Testis (tissue), 2 donors: ENCODE results near the gene PTPRK.

Experiments used
- CTCF ChIP-seq, 3 experiments: fragments of 450-650 bp in 2 of 3; fragments of 200-600 bp in 1 of 3; sonication (generic) in 1 of 3; IDR thresholded peaks; one replicate each; pipeline ENCODE4 v1.5.1; 2016 to 2019; ENCODE audit warnings: antibody characterized with exemption in 3 of 3, mild to moderate bottlenecking in 2 of 3, moderate library complexity in 1 of 3
- POLR2A ChIP-seq: fragments of 450-650 bp; IDR thresholded peaks from one replicate; pipeline ENCODE4 v1.6.1; 2017; ENCODE audit warnings: antibody characterized with exemption, mild to moderate bottlenecking, moderate library complexity

DNA sequence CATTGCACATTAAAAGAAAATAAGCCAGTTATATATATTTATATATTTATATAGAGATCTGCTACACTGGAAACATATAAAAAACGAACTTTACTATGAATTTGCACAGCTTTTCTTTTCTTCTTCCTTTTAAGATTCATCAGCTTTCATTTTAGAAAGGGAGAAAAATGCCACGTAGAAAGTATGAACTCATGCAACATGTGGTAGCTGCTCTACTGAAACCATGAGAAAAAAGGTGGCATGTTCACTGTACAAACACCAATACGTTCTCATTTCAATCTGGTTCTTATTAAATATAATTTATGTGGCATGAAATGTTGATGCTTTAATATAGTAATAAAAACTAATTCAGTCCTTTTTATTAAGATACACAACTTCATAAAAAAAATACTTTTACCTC is 550.7 kb downstream of the PTPRK start:
- no peak for TF ChIP-seq CTCF (IDR thresholded peaks at IDR 0.05)
- no peak for TF ChIP-seq POLR2A
